HG03159 (cell line): ENCODE results near the gene ELOVL2.
"Not testable (repeated sequence)": the region's sequence is repeated elsewhere in the genome, so short reads cannot be mapped to it uniquely, and the experiment has no call there.

Source experiments
- ATAC-seq: cut with Tn5 transposase; IDR thresholded peaks from one replicate; pipeline ENCODE4 v1.9.1; 2021; ENCODE audit warnings: mild to moderate bottlenecking, moderate library complexity; ENCODE audit not compliant: unreplicated experiment

ELOVL2 gene, protein sequence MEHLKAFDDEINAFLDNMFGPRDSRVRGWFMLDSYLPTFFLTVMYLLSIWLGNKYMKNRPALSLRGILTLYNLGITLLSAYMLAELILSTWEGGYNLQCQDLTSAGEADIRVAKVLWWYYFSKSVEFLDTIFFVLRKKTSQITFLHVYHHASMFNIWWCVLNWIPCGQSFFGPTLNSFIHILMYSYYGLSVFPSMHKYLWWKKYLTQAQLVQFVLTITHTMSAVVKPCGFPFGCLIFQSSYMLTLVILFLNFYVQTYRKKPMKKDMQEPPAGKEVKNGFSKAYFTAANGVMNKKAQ

DNA sequence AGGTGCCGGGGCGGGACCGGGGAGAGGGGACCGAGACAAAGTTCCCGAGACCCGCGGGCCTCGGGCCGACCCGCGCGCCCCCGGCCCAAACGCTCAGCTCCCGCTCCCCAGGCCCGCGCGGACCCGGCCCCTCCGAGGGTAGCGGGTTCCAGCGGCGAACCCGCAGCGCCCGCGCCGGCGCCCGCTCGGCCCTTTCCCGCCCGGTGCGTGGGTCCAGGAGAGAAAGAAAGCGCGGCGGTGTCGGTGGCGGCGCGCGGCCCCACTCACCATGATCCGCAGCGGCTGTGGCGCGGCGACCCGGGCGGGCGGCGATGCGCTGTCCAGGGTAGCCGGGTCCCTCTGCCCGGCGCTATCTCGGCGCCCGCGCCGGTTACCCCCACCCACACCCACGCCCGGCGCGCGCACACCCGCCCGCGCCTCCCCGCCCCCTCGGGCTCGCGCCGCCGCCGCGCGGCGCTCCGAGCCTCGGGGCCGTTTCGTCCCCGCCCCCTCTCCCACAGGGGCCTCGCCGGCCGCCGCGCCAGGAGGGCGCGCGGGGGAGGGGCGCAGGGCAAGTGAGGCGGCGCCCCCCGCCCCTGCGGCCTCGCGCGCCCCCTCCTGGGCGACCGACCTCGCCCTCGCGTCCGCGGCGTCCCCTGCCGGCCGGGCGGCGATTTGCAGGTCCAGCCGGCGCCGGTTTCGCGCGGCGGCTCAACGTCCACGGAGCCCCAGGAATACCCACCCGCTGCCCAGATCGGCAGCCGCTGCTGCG is at the start of gene ELOVL2:
TSS of gene ELOVL2 (minus strand) at position 345 of the 751 bp plus-strand sequence. CDS start at position 270, 75 bp downstream.
- no peak for ATAC-seq

GRCh38 chr6:11093376-11093625 is 49.2 kb upstream of the ELOVL2 start:
- ATAC-seq, result peak; percentile 25

DNA sequence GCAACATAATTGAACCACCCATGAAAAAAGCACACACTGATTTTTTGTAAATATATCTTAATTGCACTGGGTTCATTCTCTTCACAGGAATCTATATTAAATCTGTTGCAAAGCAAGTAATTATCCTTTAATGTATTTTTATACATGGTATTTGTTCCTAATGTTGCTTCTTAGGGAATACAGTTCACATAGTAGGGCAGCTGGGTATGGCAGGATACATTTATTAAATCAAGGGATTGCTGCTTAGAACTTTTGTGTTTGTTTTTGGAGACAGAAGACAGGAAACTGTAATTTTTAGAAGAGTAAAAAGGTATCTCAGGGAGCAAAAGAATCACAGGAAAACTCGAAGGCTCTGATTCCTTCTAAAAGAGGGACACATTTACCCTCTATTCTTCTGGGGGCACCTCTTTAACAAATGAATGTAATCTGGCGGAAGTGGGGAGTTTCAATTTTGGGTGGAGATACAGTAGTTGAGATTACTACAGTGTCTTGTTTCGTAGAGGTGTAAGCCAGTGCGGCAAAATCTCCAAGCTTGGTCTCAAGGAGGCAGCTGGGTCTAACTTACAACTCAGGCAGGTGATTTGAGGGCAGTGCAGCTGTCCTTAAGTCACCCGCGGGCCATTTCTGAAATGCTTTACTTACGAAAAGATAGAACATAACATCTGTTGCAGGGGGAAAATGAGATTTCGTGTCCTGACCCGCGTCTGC is 48.7 kb upstream of the ELOVL2 start:
- peak; percentile 43 for ATAC-seq

DNA sequence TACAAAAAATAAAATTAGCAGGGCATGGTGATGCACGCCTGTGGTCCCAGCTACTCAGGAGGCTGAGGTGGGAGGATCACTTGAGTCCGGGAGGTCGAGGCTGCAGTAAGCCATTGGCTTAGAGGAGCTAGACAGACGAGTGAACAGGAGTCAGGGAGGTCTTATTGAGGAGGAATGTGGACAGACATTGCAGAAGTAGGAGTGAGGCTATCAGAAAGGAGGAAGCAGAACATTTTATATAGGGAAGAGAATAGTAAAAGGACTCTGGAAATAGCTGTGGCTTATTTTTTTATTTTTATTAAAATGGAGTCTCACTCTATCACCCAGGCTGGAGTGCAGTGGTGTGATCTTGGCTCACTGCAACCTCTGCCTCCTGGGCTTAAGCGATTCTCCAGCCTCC is 47.0 kb upstream of the ELOVL2 start:
- not testable (repeated sequence) for ATAC-seq

- ATAC-seq, result no peak
Measured at GRCh38 chr6:11089695-11090094, 45.6 kb upstream of the ELOVL2 start.

DNA sequence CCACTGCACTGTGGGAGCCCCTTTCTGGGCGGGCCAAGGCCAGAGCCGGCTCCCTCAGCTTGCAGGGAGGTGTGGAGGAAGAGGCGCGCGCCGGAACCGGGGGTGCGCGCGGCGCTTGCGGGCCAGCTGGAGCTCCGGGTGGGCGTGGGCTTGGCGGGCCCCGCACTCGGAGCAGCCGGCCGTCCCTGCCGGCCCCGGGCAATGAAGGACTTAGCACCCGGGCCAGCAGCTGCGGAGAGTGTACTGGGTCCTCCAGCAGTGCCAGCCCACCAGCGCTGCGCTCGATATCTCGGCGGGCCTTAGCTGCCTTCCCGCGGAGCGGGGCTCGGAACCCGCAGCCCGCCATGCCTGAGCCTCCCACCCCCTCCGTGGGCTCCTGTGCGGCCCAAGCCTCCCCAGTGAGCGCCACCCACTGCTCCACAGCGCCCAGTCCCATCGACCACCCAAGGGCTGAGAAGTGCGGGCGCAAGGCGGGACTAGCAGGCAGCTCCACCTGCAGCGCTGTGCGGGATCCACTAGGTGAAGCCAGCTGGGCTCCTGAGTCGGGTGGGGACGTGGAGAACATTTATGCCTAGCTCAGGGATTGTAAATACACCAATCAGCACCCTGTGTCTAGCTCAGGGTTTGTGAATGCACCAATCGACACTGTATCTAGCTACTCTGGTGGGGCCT is 43.2 kb upstream of the ELOVL2 start:
- not testable (repeated sequence) for ATAC-seq

GRCh38 chr6:11085758-11086435 is 41.8 kb upstream of the ELOVL2 start:
- ATAC-seq, result no peak

DNA sequence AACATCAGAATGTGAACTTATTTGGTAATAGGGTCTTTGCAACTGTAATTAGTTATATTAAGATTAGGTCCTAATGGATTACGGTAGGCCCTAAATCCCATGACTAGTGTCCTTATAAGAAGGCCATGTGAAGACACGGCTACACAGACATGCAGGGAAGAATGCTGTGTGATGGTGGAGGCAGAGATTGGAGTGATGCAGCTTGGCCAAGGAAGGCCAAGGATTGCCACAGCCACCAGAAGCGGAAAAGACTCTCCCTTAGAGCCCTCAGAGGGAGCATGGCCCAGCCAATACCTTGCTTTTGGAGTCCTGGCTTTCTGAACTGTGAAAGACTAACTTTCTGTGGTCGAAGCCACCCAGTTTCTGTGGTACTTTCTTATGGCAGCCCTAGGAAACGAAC is 39.9 kb upstream of the ELOVL2 start:
- no peak for ATAC-seq

DNA sequence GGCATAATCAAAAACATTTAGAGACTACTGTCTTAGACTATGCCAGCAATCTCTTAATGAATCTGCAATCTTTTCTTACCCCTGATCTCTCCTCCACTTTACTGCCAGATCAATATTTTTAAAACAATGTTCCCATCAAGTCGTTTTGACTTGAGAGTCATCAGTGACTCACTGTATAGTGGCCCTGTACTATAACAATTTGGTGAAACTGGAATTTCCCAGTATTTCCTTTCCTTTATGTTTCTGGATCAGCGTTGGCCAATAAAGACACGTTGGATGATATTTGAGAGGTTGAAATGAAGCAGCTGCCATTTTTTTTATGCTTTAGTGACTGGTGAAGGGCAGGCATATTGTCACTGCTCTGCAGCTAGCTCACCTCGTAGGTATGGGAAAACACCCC is 39.4 kb upstream of the ELOVL2 start:
- ATAC-seq, result no peak

DNA sequence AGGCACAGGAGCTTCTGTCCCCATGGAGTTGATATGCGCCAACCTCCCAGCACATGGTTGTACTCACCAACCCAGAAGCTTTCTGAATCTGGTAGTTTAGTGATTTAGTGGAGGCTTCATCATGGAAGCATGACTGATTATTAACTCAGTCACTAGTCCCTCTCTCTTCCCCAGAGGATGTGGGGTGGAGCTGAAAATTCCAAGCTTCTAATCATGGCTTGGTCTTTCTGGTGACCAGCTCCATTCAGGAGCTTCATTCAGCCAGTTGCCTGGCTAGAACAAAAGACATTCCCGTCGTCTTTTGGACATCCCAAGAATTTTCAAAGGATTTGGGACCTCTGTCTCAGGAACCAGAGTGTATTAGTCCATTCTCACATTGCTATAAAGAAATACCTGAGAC is 36.2 kb upstream of the ELOVL2 start:
- ATAC-seq, result no peak

DNA sequence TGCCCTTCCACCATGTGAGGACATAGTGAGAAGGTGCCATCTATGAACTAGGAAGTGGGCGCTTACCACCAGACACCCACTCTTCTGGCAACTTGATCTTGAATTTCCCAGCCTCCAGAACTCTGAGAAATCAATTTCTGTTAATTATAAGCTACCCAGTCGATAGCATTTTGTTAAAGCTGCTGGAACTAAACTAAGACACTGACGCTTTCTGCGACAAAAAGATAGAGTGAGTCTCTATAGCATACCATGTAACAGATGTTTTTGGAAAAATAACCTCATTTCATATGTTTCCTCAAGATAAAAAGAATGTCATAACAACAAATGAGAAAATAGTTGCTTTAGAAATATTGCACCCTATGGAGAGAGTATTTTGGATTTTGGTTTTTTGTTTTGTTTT is 34.2 kb upstream of the ELOVL2 start:
- ATAC-seq, result no peak

- no peak for ATAC-seq
Measured at GRCh38 chr6:11076540-11076939, 32.4 kb upstream of the ELOVL2 start.

GRCh38 chr6:11072101-11072500 is 28.0 kb upstream of the ELOVL2 start:
- no peak for ATAC-seq

DNA sequence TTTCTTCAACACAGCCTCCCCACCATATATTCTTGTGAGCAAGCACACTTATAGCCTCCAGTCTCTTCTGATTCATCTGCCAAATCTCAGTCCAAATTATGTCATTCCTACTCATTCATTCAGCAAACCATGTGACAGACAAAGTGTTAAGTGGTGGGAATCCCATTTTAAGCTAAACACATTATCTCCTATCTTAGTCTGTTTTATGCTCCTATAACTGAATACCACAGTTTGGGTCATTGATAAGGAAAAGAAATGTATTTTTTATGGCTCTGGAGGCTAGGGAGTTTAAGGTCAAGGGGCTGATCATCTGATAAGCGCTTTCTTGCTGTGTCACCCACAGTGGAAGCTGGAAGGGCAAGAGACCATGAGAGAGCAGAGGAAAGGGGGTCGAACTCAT is 25.7 kb upstream of the ELOVL2 start:
- ATAC-seq, result no peak

GRCh38 chr6:11067348-11067747 is 23.2 kb upstream of the ELOVL2 start:
- no peak for ATAC-seq

- ATAC-seq, result no peak
Measured at GRCh38 chr6:11066505-11067347, 22.6 kb upstream of the ELOVL2 start.

GRCh38 chr6:11065436-11066202 is 21.5 kb upstream of the ELOVL2 start:
- ATAC-seq, result no peak

- no peak for ATAC-seq
Measured at GRCh38 chr6:11064836-11065235, 20.7 kb upstream of the ELOVL2 start.

GRCh38 chr6:11062715-11063114 is 18.6 kb upstream of the ELOVL2 start:
- no peak for ATAC-seq
